NCI-H524 treated with DMSO at 0.1 percent for 48 hours (cell line): ENCODE measurements around the gene OR1J2.
"Not testable (repeated sequence)": the region's sequence is repeated elsewhere in the genome, so short reads cannot be mapped to it uniquely, and the experiment has no call there.

Source experiments
- DNase-seq: peaks from one replicate; lab custom pipeline; 2025; lab: John Stamatoyannopoulos, UW

The OR1J2 gene

GRCh38 chr9:122510502-122510901 lies at the start of gene OR1J2:
Gene OR1J2, plus strand, starts transcription at chr9:122510802. Its CDS starts 0 bp downstream, at chr9:122510802.
- DNase-seq, result no peak

- peak; percentile 57 for DNase-seq
These were observed 46.6 kb upstream of the OR1J2 start for GRCh38 chr9:122463828-122464632.

GRCh38 chr9:122464633-122465567 lies 45.7 kb upstream of the OR1J2 start:
- DNase-seq, result peak; percentile 15

- DNase-seq, result no peak
These were observed 44.1 kb upstream of the OR1J2 start for GRCh38 chr9:122466456-122466855.

- DNase-seq, result no peak
These were observed 41.9 kb upstream of the OR1J2 start for GRCh38 chr9:122468735-122469134.

GRCh38 chr9:122474561-122474960 lies 36.0 kb upstream of the OR1J2 start:
- no peak for DNase-seq

GRCh38 chr9:122475717-122476116 lies 34.9 kb upstream of the OR1J2 start:
- DNase-seq, result no peak

GRCh38 chr9:122477346-122477745 lies 33.3 kb upstream of the OR1J2 start:
- DNase-seq, result no peak

GRCh38 chr9:122477826-122478225 lies 32.8 kb upstream of the OR1J2 start, which contains the start of gene OR1J1:
Gene OR1J1, minus strand, starts transcription at chr9:122477926. Its CDS starts 0 bp downstream, at chr9:122477926.
- DNase-seq, result no peak

GRCh38 chr9:122479062-122479461 lies 31.5 kb upstream of the OR1J2 start:
- DNase-seq, result no peak

GRCh38 chr9:122498883-122499288 lies 11.7 kb upstream of the OR1J2 start:
- DNase-seq, result peak; percentile 58

GRCh38 chr9:122506964-122507363 lies 3.6 kb upstream of the OR1J2 start:
- DNase-seq, result no peak

GRCh38 chr9:122518226-122518625 lies 7.6 kb downstream of the OR1J2 start:
- DNase-seq, result no peak

- DNase-seq, result no peak
These were observed 8.2 kb downstream of the OR1J2 start, which contains the start of gene OR1J4 for GRCh38 chr9:122518841-122519240. Gene OR1J4, plus strand, starts transcription at chr9:122519141. Its CDS starts 0 bp downstream, at chr9:122519141.

GRCh38 chr9:122519376-122519775 lies 8.8 kb downstream of the OR1J2 start:
- DNase-seq, result no peak

- DNase-seq, result no peak
These were observed 16.0 kb downstream of the OR1J2 start for GRCh38 chr9:122526602-122527001.

GRCh38 chr9:122527193-122527592 lies 16.6 kb downstream of the OR1J2 start, which contains the start of gene OR1N1:
Gene OR1N1, minus strand, starts transcription at chr9:122527293. Its CDS starts 0 bp downstream, at chr9:122527293.
- no peak for DNase-seq

- DNase-seq, result not testable (repeated sequence)
These were observed 20.6 kb downstream of the OR1J2 start for GRCh38 chr9:122531157-122531556.

- DNase-seq, result no peak
These were observed 25.5 kb downstream of the OR1J2 start for GRCh38 chr9:122536134-122536533.

- not testable (repeated sequence) for DNase-seq
These were observed 26.5 kb downstream of the OR1J2 start for GRCh38 chr9:122537066-122537465.

- DNase-seq, result no peak
These were observed 28.2 kb downstream of the OR1J2 start for GRCh38 chr9:122538757-122539156.

GRCh38 chr9:122546196-122546595 lies 35.6 kb downstream of the OR1J2 start:
- DNase-seq, result no peak
